SU-DHL-6 (cell line): ENCODE data around the gene GOPC.

Source experiments
- H2AFZ ChIP-seq: fragments of 200-600 bp; sonication (generic); 2 replicates; pipeline ENCODE4 v1.6.1; 2014; ENCODE audit warnings: low read depth, mild to moderate bottlenecking, moderate library complexity, mixed read lengths, antibody characterized with exemption, low read length; ENCODE audit not compliant: severe bottlenecking
- H3F3A ChIP-seq: fragments of 200-600 bp; shearing (Covaris generic); 2 replicates; pipeline ENCODE4 v1.6.0; 2016; ENCODE audit warnings: antibody characterized with exemption, mild to moderate bottlenecking; ENCODE audit not compliant: insufficient read depth
- H3K27ac ChIP-seq: fragments of 200-600 bp; sonication (generic); 2 replicates; pipeline ENCODE4 v1.5.1; 2016; ENCODE audit warnings: low read depth, mild to moderate bottlenecking, low read length, moderate library complexity, mixed read lengths
- H3K27me3 ChIP-seq: fragments of 200-600 bp; sonication (generic), shearing (Covaris generic); 2 replicates; pipeline ENCODE4 v1.6.0; 2014; ENCODE audit warnings: mild to moderate bottlenecking, low read length
- H3K36me3 ChIP-seq: fragments of 200-600 bp; sonication (generic); 2 replicates; pipeline ENCODE4 v1.6.1; 2014; ENCODE audit warnings: mild to moderate bottlenecking, low read length, mixed read lengths
- H3K4me2 ChIP-seq: fragments of 300-600, 200-600 bp; shearing (Covaris generic), sonication (generic); 2 replicates; pipeline ENCODE4 v1.6.0; 2014; ENCODE audit warnings: low read length, low read depth, mild to moderate bottlenecking; ENCODE audit not compliant: poor library complexity, severe bottlenecking
- H3K4me3 ChIP-seq: fragments of 200-600 bp; sonication (generic); 2 replicates; pipeline ENCODE4 v1.5.1; 2014; ENCODE audit warnings: antibody characterized with exemption, low read length, mild to moderate bottlenecking, mixed read lengths; ENCODE audit not compliant: insufficient read depth, poor library complexity, severe bottlenecking
- H3K79me2 ChIP-seq: fragments of 200-600 bp; sonication (generic); 2 replicates; pipeline ENCODE4 v1.6.1; 2014; ENCODE audit warnings: mild to moderate bottlenecking, low read length, moderate library complexity; ENCODE audit not compliant: insufficient read depth
- H3K9ac ChIP-seq: fragments of 200-600 bp; sonication (generic); 2 replicates; pipeline ENCODE4 v1.7.0; 2014; ENCODE audit warnings: mild to moderate bottlenecking, low read length
- H3K9me2 ChIP-seq: fragments of 200-600 bp; sonication (generic); replicated peaks from 2 replicates; pipeline ENCODE4 v1.6.1; 2014; ENCODE audit warnings: low read length; ENCODE audit not compliant: insufficient read depth
- H3K9me3 ChIP-seq: fragments of 200-600 bp; sonication (generic); 2 replicates; pipeline ENCODE4 v1.6.1; 2014; ENCODE audit warnings: low read length, mixed read lengths; ENCODE audit not compliant: insufficient read depth
- H4K20me1 ChIP-seq: fragments of 200-600 bp; sonication (generic); 2 replicates; pipeline ENCODE4 v1.6.1; 2014; ENCODE audit warnings: low read depth, mild to moderate bottlenecking, antibody characterized with exemption, low read length, moderate library complexity, mixed read lengths
- CTCF ChIP-seq: fragments of 200-600 bp; sonication (generic); IDR thresholded peaks from one replicate; pipeline ENCODE4 v1.5.1; 2017; ENCODE audit warnings: antibody characterized with exemption, mild to moderate bottlenecking, low read length, moderate library complexity; ENCODE audit not compliant: insufficient read depth, poor library complexity, severe bottlenecking
- EZH2phosphoT487 ChIP-seq: fragments of 200-600 bp; sonication (generic), shearing (Covaris generic); conservative IDR thresholded peaks from 2 replicates; pipeline ENCODE4 v1.6.1; 2018; ENCODE audit warnings: mild to moderate bottlenecking, antibody characterized with exemption, low read length, moderate library complexity, mixed read lengths

GOPC gene

DNA sequence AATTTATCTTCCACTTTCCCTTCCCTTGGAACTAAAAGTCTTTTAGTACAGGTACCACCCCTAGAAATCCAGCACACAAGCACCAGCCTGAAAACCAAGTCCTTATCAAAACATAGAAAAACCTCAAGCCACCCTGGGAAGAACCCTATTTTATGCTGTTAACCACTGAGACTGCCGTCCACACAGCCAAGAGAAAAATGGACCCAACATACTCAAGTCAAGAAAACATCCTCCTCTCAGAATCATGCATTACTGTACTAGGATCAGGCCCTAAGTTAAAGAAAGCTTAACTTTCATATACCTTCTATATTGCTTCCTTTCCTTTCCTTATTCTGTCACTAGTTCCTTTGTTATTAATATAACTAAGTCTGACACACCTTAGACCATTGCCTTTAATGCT lies 16.9 kb upstream of the GOPC start:
- Histone ChIP-seq H4K20me1 (no peaks in the 10 kb centered on the region), H3K9me3 (peaks cover 11% of the 10 kb centered on the region; the same call in 1 of the 2 replicates), H3K9me2 (no peaks in the 10 kb centered on the region), H3K9ac (no peak overlapping the region), H3K27me3 (no peaks in the 10 kb centered on the region), H3F3A (no peaks in the 10 kb centered on the region), H3K4me2 (no peak overlapping the region), H2AFZ (no peak overlapping the region), H3K36me3 (no peaks in the 10 kb centered on the region), H3K79me2 (no peaks in the 10 kb centered on the region), H3K4me3 (no peak overlapping the region), H3K27ac (no peak overlapping the region)
- TF ChIP-seq EZH2phosphoT487, result no peak
- TF ChIP-seq CTCF, result no peak

GRCh38 chr6:117617210-117618035 lies 15.1 kb upstream of the GOPC start:
- no peaks in the 10 kb centered on the region for H3K9me3 ChIP-seq
- no peaks in the 10 kb centered on the region for H3K9me2 ChIP-seq
- H4K20me1 ChIP-seq, result no peaks in the 10 kb centered on the region
- no peaks in the 10 kb centered on the region for H3K36me3 ChIP-seq
- H3K27me3 ChIP-seq, result no peaks in the 10 kb centered on the region
- H2AFZ ChIP-seq, result no peak overlapping the region
- no peak overlapping the region for H3K4me2 ChIP-seq
- H3F3A ChIP-seq, result no peaks in the 10 kb centered on the region
- H3K27ac ChIP-seq, result no peak overlapping the region
- H3K9ac ChIP-seq, result no peak overlapping the region
- no peak overlapping the region for H3K4me3 ChIP-seq
- no peak for TF ChIP-seq CTCF
- no peak for TF ChIP-seq EZH2phosphoT487
- no peaks in the 10 kb centered on the region for H3K79me2 ChIP-seq

DNA sequence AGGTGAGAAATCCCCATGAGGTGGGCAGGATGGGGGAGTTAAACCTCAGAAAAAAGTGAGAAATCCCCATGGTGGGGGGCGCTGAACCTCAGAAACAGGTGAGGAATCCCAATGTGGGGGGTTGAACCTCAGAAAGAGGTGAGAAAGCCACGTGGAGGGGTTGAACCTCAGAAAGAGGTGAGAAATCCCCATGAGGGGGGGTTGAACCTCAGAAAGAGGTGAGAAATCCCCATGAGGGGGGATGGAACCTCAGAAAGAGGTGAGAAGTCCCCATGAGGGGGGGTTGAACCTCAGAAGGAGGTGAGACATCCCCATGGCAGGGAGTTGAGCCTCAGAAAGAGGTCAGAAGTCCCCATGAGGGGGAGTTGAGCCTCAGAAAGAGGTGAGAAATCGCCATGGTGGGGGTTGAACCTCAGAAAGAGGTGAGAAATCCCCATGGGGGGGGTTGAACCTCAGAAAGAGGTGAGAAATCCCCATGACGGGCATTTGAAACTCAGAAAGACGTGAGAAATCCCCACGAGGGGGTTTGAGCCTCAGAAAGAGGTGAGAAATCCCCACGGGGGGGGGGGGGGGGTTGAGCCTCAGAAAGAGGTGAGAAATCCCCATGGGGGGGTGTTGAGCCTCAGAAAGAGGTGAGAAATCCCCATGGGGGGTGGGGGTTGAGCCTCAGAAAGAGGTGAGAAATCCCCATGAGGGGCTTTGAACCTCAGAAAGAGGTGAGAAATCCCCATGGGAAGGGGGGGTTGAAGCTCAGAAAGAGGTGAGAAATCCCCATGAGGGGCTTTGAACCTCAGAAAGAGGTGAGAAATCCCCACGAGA lies 14.3 kb upstream of the GOPC start:
- H3K9me2 ChIP-seq, result no peaks in the 10 kb centered on the region

More for the DNA sequence above, 14.3 kb upstream of the GOPC start:
- TF ChIP-seq CTCF (no peak), EZH2phosphoT487 (no peak)
- no peak overlapping the region for H3K4me3 ChIP-seq
- H3K9me3 ChIP-seq, result no peaks in the 10 kb centered on the region
- H2AFZ ChIP-seq, result no peak overlapping the region
- H3K36me3 ChIP-seq, result no peaks in the 10 kb centered on the region
- H3K27ac ChIP-seq, result no peak overlapping the region
- H3K4me2 ChIP-seq, result no peak overlapping the region
- no peaks in the 10 kb centered on the region for H3K79me2 ChIP-seq
- no peaks in the 10 kb centered on the region for H4K20me1 ChIP-seq
- H3K9ac ChIP-seq, result no peak overlapping the region
- no peaks in the 10 kb centered on the region for H3F3A ChIP-seq
- H3K27me3 ChIP-seq, result no peaks in the 10 kb centered on the region
